ENCODE results near the gene DLG2.

Gene DLG2

GRCh38 chr11:83583757-83584366 is 2043.3 kb downstream of the DLG2 start:
- Histone ChIP-seq H3K4me1 (ENCODE audit: control insufficient read depth, insufficient read depth, low read length, poor library complexity, severe bottlenecking) (no peaks in the 10 kb centered on the region), H3K4me3 (ENCODE audit: insufficient read depth, low read depth, low read length, poor library complexity, severe bottlenecking) (no peak overlapping the region), H3K36me3 (ENCODE audit: control insufficient read depth, insufficient read depth, low read length) (no peaks in the 10 kb centered on the region), H3K27me3 (replicated peaks; ENCODE audit: control insufficient read depth, insufficient read depth, low read length, poor library complexity, severe bottlenecking) (no peaks in the 10 kb centered on the region), H3K9me3 (ENCODE audit: control insufficient read depth, low read length) (no peaks in the 10 kb centered on the region), H3K27ac (ENCODE audit: insufficient read depth, low read length, poor library complexity, severe bottlenecking) (no peak overlapping the region)
- DNase-seq = no peak

- Histone ChIP-seq H3K27me3 (replicated peaks; ENCODE audit: control insufficient read depth, insufficient read depth, low read length, poor library complexity, severe bottlenecking) (no peaks in the 10 kb centered on the region), H3K4me3 (ENCODE audit: insufficient read depth, low read depth, low read length, poor library complexity, severe bottlenecking) (no peak overlapping the region), H3K4me1 (ENCODE audit: control insufficient read depth, insufficient read depth, low read length, poor library complexity, severe bottlenecking) (no peaks in the 10 kb centered on the region), H3K27ac (ENCODE audit: insufficient read depth, low read length, poor library complexity, severe bottlenecking) (no peak overlapping the region), H3K9me3 (ENCODE audit: control insufficient read depth, low read length) (no peaks in the 10 kb centered on the region), H3K36me3 (ENCODE audit: control insufficient read depth, insufficient read depth, low read length) (no peaks in the 10 kb centered on the region)
- no peak for DNase-seq
Measured at GRCh38 chr11:83574519-83574918, 2052.6 kb downstream of the DLG2 start.

- no peak for DNase-seq
- Histone ChIP-seq H3K4me1 (ENCODE audit: control insufficient read depth, insufficient read depth, low read length, poor library complexity, severe bottlenecking) (no peaks in the 10 kb centered on the region), H3K4me3 (ENCODE audit: insufficient read depth, low read depth, low read length, poor library complexity, severe bottlenecking) (no peak overlapping the region), H3K9me3 (ENCODE audit: control insufficient read depth, low read length) (no peaks in the 10 kb centered on the region), H3K27ac (ENCODE audit: insufficient read depth, low read length, poor library complexity, severe bottlenecking) (no peak overlapping the region), H3K27me3 (replicated peaks; ENCODE audit: control insufficient read depth, insufficient read depth, low read length, poor library complexity, severe bottlenecking) (no peaks in the 10 kb centered on the region), H3K36me3 (ENCODE audit: control insufficient read depth, insufficient read depth, low read length) (no peaks in the 10 kb centered on the region)
Measured at GRCh38 chr11:83572581-83573496, 2054.3 kb downstream of the DLG2 start.

- Histone ChIP-seq H3K9me3 (ENCODE audit: control insufficient read depth, low read length) (no peaks in the 10 kb centered on the region), H3K4me1 (ENCODE audit: control insufficient read depth, insufficient read depth, low read length, poor library complexity, severe bottlenecking) (no peaks in the 10 kb centered on the region), H3K27ac (ENCODE audit: insufficient read depth, low read length, poor library complexity, severe bottlenecking) (no peak overlapping the region), H3K27me3 (replicated peaks; ENCODE audit: control insufficient read depth, insufficient read depth, low read length, poor library complexity, severe bottlenecking) (no peaks in the 10 kb centered on the region), H3K36me3 (ENCODE audit: control insufficient read depth, insufficient read depth, low read length) (no peaks in the 10 kb centered on the region), H3K4me3 (ENCODE audit: insufficient read depth, low read depth, low read length, poor library complexity, severe bottlenecking) (no peak overlapping the region)
- DNase-seq = no peak
Measured at GRCh38 chr11:83571302-83571701, 2055.8 kb downstream of the DLG2 start.

- no peak overlapping the region for H3K27ac ChIP-seq (ENCODE audit: insufficient read depth, low read length, poor library complexity, severe bottlenecking)
- no peaks in the 10 kb centered on the region for H3K4me1 ChIP-seq (ENCODE audit: control insufficient read depth, insufficient read depth, low read length, poor library complexity, severe bottlenecking)
- no peak for DNase-seq
- H3K36me3 ChIP-seq (ENCODE audit: control insufficient read depth, insufficient read depth, low read length) = no peaks in the 10 kb centered on the region
- no peaks in the 10 kb centered on the region for H3K27me3 ChIP-seq (replicated peaks; ENCODE audit: control insufficient read depth, insufficient read depth, low read length, poor library complexity, severe bottlenecking)
- H3K4me3 ChIP-seq (ENCODE audit: insufficient read depth, low read depth, low read length, poor library complexity, severe bottlenecking) = no peak overlapping the region
- H3K9me3 ChIP-seq (ENCODE audit: control insufficient read depth, low read length) = no peaks in the 10 kb centered on the region
Measured at GRCh38 chr11:83569134-83569805, 2057.9 kb downstream of the DLG2 start.

- Histone ChIP-seq H3K27ac (ENCODE audit: insufficient read depth, low read length, poor library complexity, severe bottlenecking) (no peak overlapping the region), H3K4me3 (ENCODE audit: insufficient read depth, low read depth, low read length, poor library complexity, severe bottlenecking) (no peak overlapping the region), H3K36me3 (ENCODE audit: control insufficient read depth, insufficient read depth, low read length) (no peaks in the 10 kb centered on the region), H3K9me3 (ENCODE audit: control insufficient read depth, low read length) (no peaks in the 10 kb centered on the region), H3K27me3 (replicated peaks; ENCODE audit: control insufficient read depth, insufficient read depth, low read length, poor library complexity, severe bottlenecking) (no peaks in the 10 kb centered on the region), H3K4me1 (ENCODE audit: control insufficient read depth, insufficient read depth, low read length, poor library complexity, severe bottlenecking) (no peaks in the 10 kb centered on the region)
- no peak for DNase-seq
Measured at GRCh38 chr11:83568516-83568915, 2058.6 kb downstream of the DLG2 start.

- no peaks in the 10 kb centered on the region for H3K9me3 ChIP-seq (ENCODE audit: control insufficient read depth, low read length)
- no peaks in the 10 kb centered on the region for H3K27me3 ChIP-seq (replicated peaks; ENCODE audit: control insufficient read depth, insufficient read depth, low read length, poor library complexity, severe bottlenecking)
- DNase-seq = no peak
- no peaks in the 10 kb centered on the region for H3K4me1 ChIP-seq (ENCODE audit: control insufficient read depth, insufficient read depth, low read length, poor library complexity, severe bottlenecking)
- H3K36me3 ChIP-seq (ENCODE audit: control insufficient read depth, insufficient read depth, low read length) = no peaks in the 10 kb centered on the region
- no peak overlapping the region for H3K4me3 ChIP-seq (ENCODE audit: insufficient read depth, low read depth, low read length, poor library complexity, severe bottlenecking)
- no peak overlapping the region for H3K27ac ChIP-seq (ENCODE audit: insufficient read depth, low read length, poor library complexity, severe bottlenecking)
Measured at GRCh38 chr11:83566950-83567349, 2060.2 kb downstream of the DLG2 start.

GRCh38 chr11:83564870-83565269 is 2062.3 kb downstream of the DLG2 start:
- Histone ChIP-seq H3K27ac (ENCODE audit: insufficient read depth, low read length, poor library complexity, severe bottlenecking) (no peak overlapping the region), H3K4me3 (ENCODE audit: insufficient read depth, low read depth, low read length, poor library complexity, severe bottlenecking) (no peak overlapping the region), H3K9me3 (ENCODE audit: control insufficient read depth, low read length) (no peaks in the 10 kb centered on the region), H3K4me1 (ENCODE audit: control insufficient read depth, insufficient read depth, low read length, poor library complexity, severe bottlenecking) (no peaks in the 10 kb centered on the region), H3K27me3 (replicated peaks; ENCODE audit: control insufficient read depth, insufficient read depth, low read length, poor library complexity, severe bottlenecking) (no peaks in the 10 kb centered on the region), H3K36me3 (ENCODE audit: control insufficient read depth, insufficient read depth, low read length) (no peaks in the 10 kb centered on the region)
- no peak for DNase-seq

- Histone ChIP-seq H3K27ac (ENCODE audit: insufficient read depth, low read length, poor library complexity, severe bottlenecking) (no peak overlapping the region), H3K36me3 (ENCODE audit: control insufficient read depth, insufficient read depth, low read length) (no peaks in the 10 kb centered on the region), H3K27me3 (replicated peaks; ENCODE audit: control insufficient read depth, insufficient read depth, low read length, poor library complexity, severe bottlenecking) (no peaks in the 10 kb centered on the region), H3K4me1 (ENCODE audit: control insufficient read depth, insufficient read depth, low read length, poor library complexity, severe bottlenecking) (no peaks in the 10 kb centered on the region), H3K4me3 (ENCODE audit: insufficient read depth, low read depth, low read length, poor library complexity, severe bottlenecking) (no peak overlapping the region), H3K9me3 (ENCODE audit: control insufficient read depth, low read length) (no peaks in the 10 kb centered on the region)
- DNase-seq = no peak
Measured at GRCh38 chr11:83558281-83558680, 2068.9 kb downstream of the DLG2 start.

GRCh38 chr11:83557653-83558052 is 2069.5 kb downstream of the DLG2 start:
- no peak overlapping the region for H3K4me3 ChIP-seq (ENCODE audit: insufficient read depth, low read depth, low read length, poor library complexity, severe bottlenecking)
- no peak overlapping the region for H3K27ac ChIP-seq (ENCODE audit: insufficient read depth, low read length, poor library complexity, severe bottlenecking)
- H3K4me1 ChIP-seq (ENCODE audit: control insufficient read depth, insufficient read depth, low read length, poor library complexity, severe bottlenecking) = no peaks in the 10 kb centered on the region
- no peak for DNase-seq
- no peaks in the 10 kb centered on the region for H3K36me3 ChIP-seq (ENCODE audit: control insufficient read depth, insufficient read depth, low read length)
- no peaks in the 10 kb centered on the region for H3K27me3 ChIP-seq (replicated peaks; ENCODE audit: control insufficient read depth, insufficient read depth, low read length, poor library complexity, severe bottlenecking)
- no peaks in the 10 kb centered on the region for H3K9me3 ChIP-seq (ENCODE audit: control insufficient read depth, low read length)

Measured in effector memory CD4-positive, alpha-beta T cell (primary cell).